ENCODE measurements around the gene INPP5E. TPM values are rescaled to one million over a fixed set of nuclear protein-coding genes. Genes with fewer than 3 reads are reported as not detected.

INPP5E gene
- total and polyA plus RNA-seq, 2 donors (not counting 1 experiment from before 2014, with no cell fraction given), result 3.9 to 7.8 TPM

DNA sequence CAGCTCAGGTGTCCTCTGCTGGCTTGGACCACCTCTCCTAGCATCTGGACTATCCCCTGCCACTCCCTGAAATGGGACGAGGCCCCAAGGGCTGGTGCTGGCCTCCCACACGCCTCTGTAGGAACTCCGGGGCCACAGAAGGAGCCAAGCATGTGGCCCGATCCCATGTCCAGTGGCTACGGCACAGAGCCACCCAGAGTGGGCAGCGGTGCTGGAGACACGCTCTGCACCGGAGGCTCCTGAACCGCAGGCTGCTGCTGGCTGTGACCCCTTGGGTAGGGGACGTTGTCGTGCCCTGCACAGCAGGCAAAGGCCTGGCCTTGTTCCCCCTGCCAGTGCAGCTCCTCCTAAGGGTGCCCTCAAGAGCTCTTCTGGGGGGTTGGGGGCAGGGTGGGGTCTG lies 59.8 kb downstream of the INPP5E start:
- H3K4me3 ChIP-seq (replicated peaks in 1 of 4; ENCODE audit: control extremely low read depth in 1 of 4, insufficient read depth in 1 of 4, low read depth in 3 of 4, low read length in 4 of 4), result no peak overlapping the region
- TF ChIP-seq, protein P1, sequence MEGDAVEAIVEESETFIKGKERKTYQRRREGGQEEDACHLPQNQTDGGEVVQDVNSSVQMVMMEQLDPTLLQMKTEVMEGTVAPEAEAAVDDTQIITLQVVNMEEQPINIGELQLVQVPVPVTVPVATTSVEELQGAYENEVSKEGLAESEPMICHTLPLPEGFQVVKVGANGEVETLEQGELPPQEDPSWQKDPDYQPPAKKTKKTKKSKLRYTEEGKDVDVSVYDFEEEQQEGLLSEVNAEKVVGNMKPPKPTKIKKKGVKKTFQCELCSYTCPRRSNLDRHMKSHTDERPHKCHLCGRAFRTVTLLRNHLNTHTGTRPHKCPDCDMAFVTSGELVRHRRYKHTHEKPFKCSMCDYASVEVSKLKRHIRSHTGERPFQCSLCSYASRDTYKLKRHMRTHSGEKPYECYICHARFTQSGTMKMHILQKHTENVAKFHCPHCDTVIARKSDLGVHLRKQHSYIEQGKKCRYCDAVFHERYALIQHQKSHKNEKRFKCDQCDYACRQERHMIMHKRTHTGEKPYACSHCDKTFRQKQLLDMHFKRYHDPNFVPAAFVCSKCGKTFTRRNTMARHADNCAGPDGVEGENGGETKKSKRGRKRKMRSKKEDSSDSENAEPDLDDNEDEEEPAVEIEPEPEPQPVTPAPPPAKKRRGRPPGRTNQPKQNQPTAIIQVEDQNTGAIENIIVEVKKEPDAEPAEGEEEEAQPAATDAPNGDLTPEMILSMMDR (conservative IDR thresholded peaks at IDR 0.05 in 1 of 2, IDR thresholded peaks at IDR 0.05 in 1 of 2; ENCODE audit: low read depth in 1 of 2, low read length in 2 of 2), result no peak
- no peak for TF ChIP-seq EZH2 (IDR thresholded peaks at IDR 0.05; ENCODE audit: low read length, missing control alignments)
- no peaks in the 10 kb centered on the region for H3K4me1 ChIP-seq (ENCODE audit: control insufficient read depth, extremely low read depth, insufficient read depth, low read length)
- H3K4me2 ChIP-seq (ENCODE audit: extremely low read depth, insufficient read depth, low read length), result no peak overlapping the region
- no peak overlapping the region for H3K27ac ChIP-seq (ENCODE audit: insufficient read depth, low read length)
- no peaks in the 10 kb centered on the region for H4K20me1 ChIP-seq (ENCODE audit: control insufficient read depth, extremely low read depth, insufficient read depth, low read length)
- H3K36me3 ChIP-seq (ENCODE audit: control insufficient read depth, insufficient read depth, low read length), result peaks cover 30% of the 10 kb centered on the region
- no peak overlapping the region for H2AFZ ChIP-seq (ENCODE audit: low read length)
- no peaks in the 10 kb centered on the region for H3K79me2 ChIP-seq (ENCODE audit: control insufficient read depth, insufficient read depth, low read length)
- no peaks in the 10 kb centered on the region for H3K27me3 ChIP-seq (ENCODE audit: control insufficient read depth, insufficient read depth, low read length)
- H3K9ac ChIP-seq (ENCODE audit: insufficient read depth, low read length), result no peak overlapping the region
- no peak for DNase-seq (ENCODE audit: low read depth in 2 of 2)
- H3K9me3 ChIP-seq (ENCODE audit: control insufficient read depth, insufficient read depth, low read depth, low read length), result no peaks in the 10 kb centered on the region

DNA sequence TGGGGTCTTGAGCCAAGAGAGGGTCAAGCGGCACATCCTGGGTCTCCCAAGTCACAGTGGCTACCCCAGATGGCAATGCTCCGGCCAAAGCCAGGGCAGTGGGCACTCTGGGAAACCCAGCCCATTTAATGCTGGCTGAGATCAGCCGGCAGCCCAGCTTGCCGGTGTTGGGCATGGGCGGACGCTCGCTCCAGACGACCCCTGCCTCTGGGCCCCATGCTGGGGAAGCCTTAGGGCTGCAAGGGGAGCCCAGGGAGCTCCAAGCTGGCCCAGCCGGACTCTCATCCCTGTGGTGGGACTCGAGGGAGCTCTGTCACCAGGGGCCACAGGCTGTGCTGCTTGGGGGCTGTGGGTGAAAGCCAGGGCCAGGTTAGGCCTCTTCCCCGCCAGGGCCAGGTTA lies 60.2 kb downstream of the INPP5E start:
- H3K36me3 ChIP-seq (ENCODE audit: control insufficient read depth, insufficient read depth, low read length), result peaks cover 30% of the 10 kb centered on the region
- TF ChIP-seq, protein P1 (conservative IDR thresholded peaks at IDR 0.05 in 1 of 2, IDR thresholded peaks at IDR 0.05 in 1 of 2; ENCODE audit: low read depth in 1 of 2, low read length in 2 of 2), result no peak
- TF ChIP-seq EZH2 (IDR thresholded peaks at IDR 0.05; ENCODE audit: low read length, missing control alignments), result no peak
- H3K27ac ChIP-seq (ENCODE audit: insufficient read depth, low read length), result no peak overlapping the region
- H2AFZ ChIP-seq (ENCODE audit: low read length), result no peak overlapping the region
- H3K9me3 ChIP-seq (ENCODE audit: control insufficient read depth, insufficient read depth, low read depth, low read length), result no peaks in the 10 kb centered on the region
- H4K20me1 ChIP-seq (ENCODE audit: control insufficient read depth, extremely low read depth, insufficient read depth, low read length), result no peaks in the 10 kb centered on the region
- no peak overlapping the region for H3K4me2 ChIP-seq (ENCODE audit: extremely low read depth, insufficient read depth, low read length)
- no peaks in the 10 kb centered on the region for H3K27me3 ChIP-seq (ENCODE audit: control insufficient read depth, insufficient read depth, low read length)
- no peak overlapping the region for H3K4me3 ChIP-seq (replicated peaks in 1 of 4; ENCODE audit: control extremely low read depth in 1 of 4, insufficient read depth in 1 of 4, low read depth in 3 of 4, low read length in 4 of 4)
- H3K9ac ChIP-seq (ENCODE audit: insufficient read depth, low read length), result no peak overlapping the region
- H3K4me1 ChIP-seq (ENCODE audit: control insufficient read depth, extremely low read depth, insufficient read depth, low read length), result no peaks in the 10 kb centered on the region
- DNase-seq (ENCODE audit: low read depth in 2 of 2), result no peak
- no peaks in the 10 kb centered on the region for H3K79me2 ChIP-seq (ENCODE audit: control insufficient read depth, insufficient read depth, low read length)

DNA sequence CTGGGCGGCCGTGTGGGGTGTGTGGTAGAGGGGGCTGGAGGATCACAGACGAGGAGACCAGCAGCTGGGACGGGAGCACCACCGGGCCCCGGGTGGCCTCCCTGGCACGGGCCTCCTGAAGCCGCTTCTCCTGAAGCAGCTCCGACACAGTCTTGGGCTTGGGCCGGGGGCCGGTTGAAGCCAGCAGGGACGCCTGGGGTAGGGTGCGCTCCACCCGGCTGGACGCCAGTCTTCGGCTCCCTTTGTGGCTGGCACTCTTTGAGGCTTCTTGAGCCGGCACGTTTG lies 60.7 kb downstream of the INPP5E start:
- no peaks in the 10 kb centered on the region for H3K79me2 ChIP-seq (ENCODE audit: control insufficient read depth, insufficient read depth, low read length)
- TF ChIP-seq, protein P1 (conservative IDR thresholded peaks at IDR 0.05 in 1 of 2, IDR thresholded peaks at IDR 0.05 in 1 of 2; ENCODE audit: low read depth in 1 of 2, low read length in 2 of 2), result no peak
- no peak for TF ChIP-seq EZH2 (IDR thresholded peaks at IDR 0.05; ENCODE audit: low read length, missing control alignments)
- no peaks in the 10 kb centered on the region for H4K20me1 ChIP-seq (ENCODE audit: control insufficient read depth, extremely low read depth, insufficient read depth, low read length)
- H3K36me3 ChIP-seq (ENCODE audit: control insufficient read depth, insufficient read depth, low read length), result peaks cover 27% of the 10 kb centered on the region
- H3K9ac ChIP-seq (ENCODE audit: insufficient read depth, low read length), result no peak overlapping the region
- no peaks in the 10 kb centered on the region for H3K4me1 ChIP-seq (ENCODE audit: control insufficient read depth, extremely low read depth, insufficient read depth, low read length)
- H3K27me3 ChIP-seq (ENCODE audit: control insufficient read depth, insufficient read depth, low read length), result no peaks in the 10 kb centered on the region
- H2AFZ ChIP-seq (ENCODE audit: low read length), result no peak overlapping the region
- no peak overlapping the region for H3K27ac ChIP-seq (ENCODE audit: insufficient read depth, low read length)
- DNase-seq (ENCODE audit: low read depth in 2 of 2), result no peak
- no peak overlapping the region for H3K4me2 ChIP-seq (ENCODE audit: extremely low read depth, insufficient read depth, low read length)
- H3K9me3 ChIP-seq (ENCODE audit: control insufficient read depth, insufficient read depth, low read depth, low read length), result no peaks in the 10 kb centered on the region
- no peak overlapping the region for H3K4me3 ChIP-seq (replicated peaks in 1 of 4; ENCODE audit: control extremely low read depth in 1 of 4, insufficient read depth in 1 of 4, low read depth in 3 of 4, low read length in 4 of 4)

Other genes with a start within 250 kb of the INPP5E start
- not detected in 2 replicates for gene LHX3, start 234.7 kb downstream of the INPP5E start, total RNA-seq
- not detected in 2 replicates for gene LHX3, start 234.7 kb downstream of the INPP5E start, polyA plus RNA-seq
- gene QSOX2, start 194.0 kb downstream of the INPP5E start, total RNA-seq, result 7.2 and 7.8 TPM in 2 replicates
- gene QSOX2, start 194.0 kb downstream of the INPP5E start, polyA plus RNA-seq, result 13.2 and 14.7 TPM in 2 replicates
- not detected in 2 replicates for gene CCDC187, start 135.8 kb downstream of the INPP5E start, total RNA-seq
- under 0.01 TPM in 1 of 2 replicates, not detected in the other for gene CCDC187, start 135.8 kb downstream of the INPP5E start, polyA plus RNA-seq
- gene GPSM1, start 112.3 kb downstream of the INPP5E start, total RNA-seq, result 54.2 and 60.3 TPM in 2 replicates
- 15.8 and 17.2 TPM in 2 replicates for gene GPSM1, start 112.3 kb downstream of the INPP5E start, polyA plus RNA-seq
- 14.2 and 14.6 TPM in 2 replicates for gene DNLZ, start 76.1 kb downstream of the INPP5E start, total RNA-seq
- 5.8 and 7.4 TPM in 2 replicates for gene DNLZ, start 76.1 kb downstream of the INPP5E start, polyA plus RNA-seq
- gene CARD9, start 66.2 kb downstream of the INPP5E start, total RNA-seq, result 1.0 and 3.3 TPM in 2 replicates
- gene CARD9, start 66.2 kb downstream of the INPP5E start, polyA plus RNA-seq, result 0.16 and 0.69 TPM in 2 replicates
- gene SNAPC4, start 39.7 kb downstream of the INPP5E start, total RNA-seq, result 3.8 and 4.9 TPM in 2 replicates
- 1.8 and 2.4 TPM in 2 replicates for gene SNAPC4, start 39.7 kb downstream of the INPP5E start, polyA plus RNA-seq
- 31.9 and 32.4 TPM in 2 replicates for gene ENTR1, start 29.2 kb downstream of the INPP5E start, total RNA-seq
- gene ENTR1, start 29.2 kb downstream of the INPP5E start, polyA plus RNA-seq, result 24.5 and 30.7 TPM in 2 replicates
- 26.4 and 31.3 TPM in 2 replicates for gene PMPCA, start 29.2 kb downstream of the INPP5E start, total RNA-seq
- 70.2 and 90.2 TPM in 2 replicates for gene PMPCA, start 29.2 kb downstream of the INPP5E start, polyA plus RNA-seq
- gene SEC16A, start 43.2 kb upstream of the INPP5E start, total RNA-seq, result 15.7 and 23.9 TPM in 2 replicates
- 17.8 and 25.9 TPM in 2 replicates for gene SEC16A, start 43.2 kb upstream of the INPP5E start, polyA plus RNA-seq
- 10.9 and 12.1 TPM in 2 replicates for gene NOTCH1, start 106.2 kb upstream of the INPP5E start, total RNA-seq
- gene NOTCH1, start 106.2 kb upstream of the INPP5E start, polyA plus RNA-seq, result 0.98 and 3.3 TPM in 2 replicates
- 6.2 and 7.9 TPM in 2 replicates for gene EGFL7, start 223.1 kb upstream of the INPP5E start, total RNA-seq
- 2.5 and 4.2 TPM in 2 replicates for gene EGFL7, start 223.1 kb upstream of the INPP5E start, polyA plus RNA-seq
- gene AGPAT2, start 247.6 kb upstream of the INPP5E start, total RNA-seq, result 31.8 and 43.3 TPM in 2 replicates
- gene AGPAT2, start 247.6 kb upstream of the INPP5E start, polyA plus RNA-seq, result 24.9 and 25.1 TPM in 2 replicates